ENCODE results near the gene LILRA1. TPM values are rescaled to one million over a fixed set of nuclear protein-coding genes. Genes with fewer than 3 reads are reported as not detected.

Gene LILRA1
- total and polyA plus RNA-seq, 2 experiments from 2014 or later, result not detected

DNA sequence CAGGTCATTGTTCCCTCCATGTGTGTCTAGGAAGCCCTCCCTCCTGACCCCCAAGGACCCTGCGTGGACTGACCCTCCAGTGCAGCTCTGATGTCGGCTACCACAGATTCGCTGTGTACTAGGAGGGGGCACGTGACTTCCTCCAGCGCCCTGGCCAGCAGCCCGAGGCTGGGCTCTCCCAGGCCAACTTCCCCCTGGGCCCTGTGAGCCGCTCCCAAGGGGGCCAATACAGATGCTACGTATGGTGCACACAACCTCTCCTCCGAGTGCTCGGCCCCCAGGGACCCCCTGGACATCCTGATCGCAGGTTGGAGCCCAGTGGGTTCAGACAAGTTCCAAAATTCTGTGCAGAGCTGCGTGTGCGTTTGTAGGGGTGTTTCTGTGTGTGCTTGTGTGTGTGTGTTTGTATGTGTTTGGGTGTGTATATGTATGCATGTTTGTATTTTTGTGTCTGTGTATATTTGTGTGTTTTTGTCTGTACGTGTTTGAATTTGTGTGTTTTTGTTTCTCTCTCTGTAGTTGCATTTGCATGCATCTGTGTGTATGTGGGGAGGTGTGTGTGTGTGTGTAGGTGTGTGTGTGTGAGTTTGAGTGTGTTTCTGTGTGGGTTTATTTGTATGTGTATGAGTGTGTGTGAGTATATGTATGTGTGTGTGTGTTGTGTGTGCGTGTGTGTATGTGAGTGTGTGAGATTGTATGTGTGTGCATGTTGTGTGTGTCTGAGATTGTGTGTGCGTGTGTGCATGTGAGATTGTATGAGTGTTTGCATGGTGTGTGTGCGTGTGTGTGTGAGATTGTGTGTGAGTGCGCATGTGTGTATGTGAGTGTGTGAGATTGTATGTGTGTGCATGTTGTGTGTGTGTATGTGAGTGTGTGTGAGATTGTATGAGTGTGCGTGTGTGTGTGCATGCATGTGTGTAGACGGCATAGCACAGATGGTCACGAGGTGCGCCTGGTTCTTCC, 41.2 kb upstream of the LILRA1 start:
- Histone ChIP-seq H3K9me2 (ENCODE audit: insufficient read depth) (no peaks in the 10 kb centered on the region), H3K36me3 (ENCODE audit: low read depth) (no peaks in the 10 kb centered on the region), H3K27ac (no peak overlapping the region), H3F3A (ENCODE audit: insufficient read depth) (no peaks in the 10 kb centered on the region), H2AFZ (no peak overlapping the region), H3K79me2 (ENCODE audit: insufficient read depth) (no peaks in the 10 kb centered on the region), H3K9ac (no peak overlapping the region), H3K27me3 (replicated peaks; ENCODE audit: insufficient read depth) (no peaks in the 10 kb centered on the region), H3K9me3 (ENCODE audit: low read depth) (no peaks in the 10 kb centered on the region), H3K4me3 (no peak overlapping the region), H3K4me2 (ENCODE audit: unreplicated experiment) (no peak overlapping the region), H4K20me1 (ENCODE audit: insufficient read depth) (no peaks in the 10 kb centered on the region), H3K4me1 (ENCODE audit: insufficient read depth) (no peaks in the 10 kb centered on the region)
- TF ChIP-seq EZH2phosphoT487 (IDR thresholded peaks at IDR 0.05; ENCODE audit: insufficient read depth, low read depth) (no peak), EZH2 (IDR thresholded peaks at IDR 0.05; ENCODE audit: insufficient read depth, poor library complexity, severe bottlenecking) (no peak)
- no peak for DNase-seq
- WGBS, 2 experiments (ENCODE audit: low coverage in 1 of 2, low lambda C conversion rate in 2 of 2, missing lambda C conversion rate in 2 of 2), result 60% methylated on average over 21 to 22 of the region's 22 CpGs
- in situ Hi-C loops (cut with MboI), result no loop called here

DNA sequence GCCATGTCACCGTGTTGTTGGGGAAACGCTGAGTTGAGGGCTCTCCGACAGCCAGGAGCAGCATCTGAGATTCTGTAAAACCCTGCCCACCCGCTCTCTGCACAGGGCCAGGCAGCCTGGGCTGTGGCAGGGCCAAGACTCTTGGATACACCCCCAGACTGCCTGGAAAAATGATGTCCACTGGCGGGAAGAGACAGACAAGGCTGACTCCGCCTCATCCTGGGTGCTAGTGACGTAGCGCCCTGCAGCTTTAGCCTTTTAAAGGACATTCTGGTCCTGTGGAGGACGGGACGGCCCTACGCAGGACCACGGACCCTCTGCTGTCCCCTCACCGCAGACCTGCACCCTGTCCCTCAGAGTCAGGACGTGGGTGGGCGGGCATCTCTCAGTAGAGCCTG, 40.5 kb upstream of the LILRA1 start:
- H3K9me2 ChIP-seq (ENCODE audit: insufficient read depth), result no peaks in the 10 kb centered on the region
- H2AFZ ChIP-seq, result no peak overlapping the region
- H4K20me1 ChIP-seq (ENCODE audit: insufficient read depth), result no peaks in the 10 kb centered on the region
- H3K4me1 ChIP-seq (ENCODE audit: insufficient read depth), result no peaks in the 10 kb centered on the region
- no peaks in the 10 kb centered on the region for H3F3A ChIP-seq (ENCODE audit: insufficient read depth)
- no peaks in the 10 kb centered on the region for H3K79me2 ChIP-seq (ENCODE audit: insufficient read depth)
- H3K36me3 ChIP-seq (ENCODE audit: low read depth), result no peaks in the 10 kb centered on the region
- H3K9me3 ChIP-seq (ENCODE audit: low read depth), result no peaks in the 10 kb centered on the region
- no peak overlapping the region for H3K4me2 ChIP-seq (ENCODE audit: unreplicated experiment)
- no peak overlapping the region for H3K27ac ChIP-seq
- no peaks in the 10 kb centered on the region for H3K27me3 ChIP-seq (replicated peaks; ENCODE audit: insufficient read depth)
- WGBS, 2 experiments (ENCODE audit: low coverage in 1 of 2, low lambda C conversion rate in 2 of 2, missing lambda C conversion rate in 2 of 2), result 58 to 65% methylated on average over 14 to 15 of the region's 15 CpGs
- no peak overlapping the region for H3K9ac ChIP-seq
- in situ Hi-C loops (cut with MboI), result no loop called here
- no peak for TF ChIP-seq EZH2 (IDR thresholded peaks at IDR 0.05; ENCODE audit: insufficient read depth, poor library complexity, severe bottlenecking)
- no peak for TF ChIP-seq EZH2phosphoT487 (IDR thresholded peaks at IDR 0.05; ENCODE audit: insufficient read depth, low read depth)
- no peak for DNase-seq
- no peak overlapping the region for H3K4me3 ChIP-seq

DNA sequence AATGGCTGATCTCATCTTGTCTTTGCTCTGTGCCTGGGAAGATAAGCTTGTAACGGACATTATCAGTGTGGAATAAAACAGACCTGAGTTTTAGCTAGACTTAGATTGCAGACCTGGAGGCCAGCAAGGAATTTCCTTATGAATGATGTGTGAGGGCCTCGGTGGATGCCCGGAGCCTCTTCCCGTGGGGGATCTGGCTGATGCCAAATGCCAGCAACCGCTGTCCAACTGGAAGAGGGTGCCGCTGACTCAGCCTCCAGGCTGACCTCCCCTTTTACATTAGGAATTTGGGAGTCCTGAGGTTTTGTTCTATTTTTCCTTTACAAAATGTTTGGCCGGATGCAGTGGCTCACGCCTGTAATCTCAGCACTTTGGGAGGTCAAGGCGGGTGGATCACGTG, 39.4 kb upstream of the LILRA1 start:
- no peak for DNase-seq
- in situ Hi-C loops (cut with MboI), result no loop called here
- Histone ChIP-seq H3K9me2 (ENCODE audit: insufficient read depth) (no peaks in the 10 kb centered on the region), H3K9ac (no peak overlapping the region), H3K27ac (no peak overlapping the region), H4K20me1 (ENCODE audit: insufficient read depth) (no peaks in the 10 kb centered on the region), H3K4me2 (ENCODE audit: unreplicated experiment) (no peak overlapping the region), H3K4me1 (ENCODE audit: insufficient read depth) (no peaks in the 10 kb centered on the region), H3K79me2 (ENCODE audit: insufficient read depth) (no peaks in the 10 kb centered on the region), H3K9me3 (ENCODE audit: low read depth) (no peaks in the 10 kb centered on the region), H3F3A (ENCODE audit: insufficient read depth) (no peaks in the 10 kb centered on the region), H3K27me3 (replicated peaks; ENCODE audit: insufficient read depth) (no peaks in the 10 kb centered on the region), H3K4me3 (no peak overlapping the region), H2AFZ (no peak overlapping the region), H3K36me3 (ENCODE audit: low read depth) (no peaks in the 10 kb centered on the region)
- TF ChIP-seq EZH2phosphoT487 (IDR thresholded peaks at IDR 0.05; ENCODE audit: insufficient read depth, low read depth) (no peak), EZH2 (IDR thresholded peaks at IDR 0.05; ENCODE audit: insufficient read depth, poor library complexity, severe bottlenecking) (no peak)
- 49 to 55% methylated on average over 10 of the region's 10 CpGs for WGBS, 2 experiments (ENCODE audit: low coverage in 1 of 2, low lambda C conversion rate in 2 of 2, missing lambda C conversion rate in 2 of 2)

DNA sequence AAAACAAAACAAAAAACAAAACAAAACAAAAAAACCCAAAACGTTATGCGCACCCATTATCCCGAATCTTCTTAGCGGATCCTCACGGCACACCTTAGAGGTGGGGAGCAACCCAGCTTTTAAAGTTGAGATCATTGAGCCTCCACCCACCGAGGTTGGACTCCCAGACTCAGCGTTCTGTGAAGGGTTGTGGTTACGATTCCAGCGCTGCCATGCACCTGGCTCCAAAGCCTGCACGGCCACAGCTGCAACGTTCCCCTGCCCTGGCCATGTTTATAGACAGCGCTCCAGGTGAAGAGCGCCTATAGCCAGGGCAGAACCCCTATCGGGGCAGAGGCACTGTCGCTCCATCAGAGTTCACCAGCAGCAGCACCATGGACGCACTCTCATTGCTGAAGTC, 38.5 kb upstream of the LILRA1 start:
- no peaks in the 10 kb centered on the region for H3K4me1 ChIP-seq (ENCODE audit: insufficient read depth)
- H3K4me2 ChIP-seq (ENCODE audit: unreplicated experiment), result no peak overlapping the region
- no peak overlapping the region for H3K27ac ChIP-seq
- no peak overlapping the region for H3K4me3 ChIP-seq
- H3K79me2 ChIP-seq (ENCODE audit: insufficient read depth), result no peaks in the 10 kb centered on the region
- in situ Hi-C loops (cut with MboI), result no loop called here
- no peaks in the 10 kb centered on the region for H3K27me3 ChIP-seq (replicated peaks; ENCODE audit: insufficient read depth)
- no peaks in the 10 kb centered on the region for H3F3A ChIP-seq (ENCODE audit: insufficient read depth)
- H3K36me3 ChIP-seq (ENCODE audit: low read depth), result no peaks in the 10 kb centered on the region
- 47 to 48% methylated on average over 16 of the region's 16 CpGs for WGBS, 2 experiments (ENCODE audit: low coverage in 1 of 2, low lambda C conversion rate in 2 of 2, missing lambda C conversion rate in 2 of 2)
- TF ChIP-seq EZH2phosphoT487 (IDR thresholded peaks at IDR 0.05; ENCODE audit: insufficient read depth, low read depth), result no peak
- H3K9me2 ChIP-seq (ENCODE audit: insufficient read depth), result no peaks in the 10 kb centered on the region
- no peaks in the 10 kb centered on the region for H4K20me1 ChIP-seq (ENCODE audit: insufficient read depth)
- no peak for DNase-seq
- no peaks in the 10 kb centered on the region for H3K9me3 ChIP-seq (ENCODE audit: low read depth)
- no peak overlapping the region for H2AFZ ChIP-seq
- H3K9ac ChIP-seq, result no peak overlapping the region

Data from GM23248 (cell line).